SU-DHL-6 (cell line): ENCODE data around the gene CENPU.

ENCODE experiments used
- H2AFZ ChIP-seq: fragments of 200-600 bp; sonication (generic); 2 replicates; pipeline ENCODE4 v1.6.1; 2014; ENCODE audit warnings: low read depth, mild to moderate bottlenecking, moderate library complexity, mixed read lengths, antibody characterized with exemption, low read length; ENCODE audit not compliant: severe bottlenecking
- H3F3A ChIP-seq: fragments of 200-600 bp; shearing (Covaris generic); 2 replicates; pipeline ENCODE4 v1.6.0; 2016; ENCODE audit warnings: antibody characterized with exemption, mild to moderate bottlenecking; ENCODE audit not compliant: insufficient read depth
- H3K27ac ChIP-seq: fragments of 200-600 bp; sonication (generic); 2 replicates; pipeline ENCODE4 v1.5.1; 2016; ENCODE audit warnings: low read depth, mild to moderate bottlenecking, low read length, moderate library complexity, mixed read lengths
- H3K27me3 ChIP-seq: fragments of 200-600 bp; sonication (generic), shearing (Covaris generic); 2 replicates; pipeline ENCODE4 v1.6.0; 2014; ENCODE audit warnings: mild to moderate bottlenecking, low read length
- H3K36me3 ChIP-seq: fragments of 200-600 bp; sonication (generic); 2 replicates; pipeline ENCODE4 v1.6.1; 2014; ENCODE audit warnings: mild to moderate bottlenecking, low read length, mixed read lengths
- H3K4me2 ChIP-seq: fragments of 300-600, 200-600 bp; shearing (Covaris generic), sonication (generic); 2 replicates; pipeline ENCODE4 v1.6.0; 2014; ENCODE audit warnings: low read length, low read depth, mild to moderate bottlenecking; ENCODE audit not compliant: poor library complexity, severe bottlenecking
- H3K4me3 ChIP-seq: fragments of 200-600 bp; sonication (generic); 2 replicates; pipeline ENCODE4 v1.5.1; 2014; ENCODE audit warnings: antibody characterized with exemption, low read length, mild to moderate bottlenecking, mixed read lengths; ENCODE audit not compliant: insufficient read depth, poor library complexity, severe bottlenecking
- H3K79me2 ChIP-seq: fragments of 200-600 bp; sonication (generic); 2 replicates; pipeline ENCODE4 v1.6.1; 2014; ENCODE audit warnings: mild to moderate bottlenecking, low read length, moderate library complexity; ENCODE audit not compliant: insufficient read depth
- H3K9ac ChIP-seq: fragments of 200-600 bp; sonication (generic); 2 replicates; pipeline ENCODE4 v1.7.0; 2014; ENCODE audit warnings: mild to moderate bottlenecking, low read length
- H3K9me2 ChIP-seq: fragments of 200-600 bp; sonication (generic); replicated peaks from 2 replicates; pipeline ENCODE4 v1.6.1; 2014; ENCODE audit warnings: low read length; ENCODE audit not compliant: insufficient read depth
- H3K9me3 ChIP-seq: fragments of 200-600 bp; sonication (generic); 2 replicates; pipeline ENCODE4 v1.6.1; 2014; ENCODE audit warnings: low read length, mixed read lengths; ENCODE audit not compliant: insufficient read depth
- H4K20me1 ChIP-seq: fragments of 200-600 bp; sonication (generic); 2 replicates; pipeline ENCODE4 v1.6.1; 2014; ENCODE audit warnings: low read depth, mild to moderate bottlenecking, antibody characterized with exemption, low read length, moderate library complexity, mixed read lengths
- CTCF ChIP-seq: fragments of 200-600 bp; sonication (generic); IDR thresholded peaks from one replicate; pipeline ENCODE4 v1.5.1; 2017; ENCODE audit warnings: antibody characterized with exemption, mild to moderate bottlenecking, low read length, moderate library complexity; ENCODE audit not compliant: insufficient read depth, poor library complexity, severe bottlenecking
- EZH2phosphoT487 ChIP-seq: fragments of 200-600 bp; sonication (generic), shearing (Covaris generic); conservative IDR thresholded peaks from 2 replicates; pipeline ENCODE4 v1.6.1; 2018; ENCODE audit warnings: mild to moderate bottlenecking, antibody characterized with exemption, low read length, moderate library complexity, mixed read lengths

The CENPU gene

GRCh38 chr4:184755278-184755677 is 21.4 kb upstream of the CENPU start:
- no peaks in the 10 kb centered on the region for H3K27me3 ChIP-seq
- no peak overlapping the region for H3K9ac ChIP-seq
- TF ChIP-seq CTCF (no peak), EZH2phosphoT487 (no peak)
- H2AFZ ChIP-seq = no peak overlapping the region
- H3K27ac ChIP-seq = no peak overlapping the region
- H4K20me1 ChIP-seq = no peaks in the 10 kb centered on the region
- H3K9me2 ChIP-seq = no peaks in the 10 kb centered on the region
- no peaks in the 10 kb centered on the region for H3K79me2 ChIP-seq
- no peak overlapping the region for H3K4me2 ChIP-seq
- H3F3A ChIP-seq = no peaks in the 10 kb centered on the region
- no peak overlapping the region for H3K4me3 ChIP-seq
- H3K9me3 ChIP-seq = no peaks in the 10 kb centered on the region
- no peaks in the 10 kb centered on the region for H3K36me3 ChIP-seq

- H3K9ac ChIP-seq = no peak overlapping the region
- no peaks in the 10 kb centered on the region for H3K27me3 ChIP-seq
- H3K27ac ChIP-seq = no peak overlapping the region
- no peaks in the 10 kb centered on the region for H3K9me3 ChIP-seq
- H3K9me2 ChIP-seq = no peaks in the 10 kb centered on the region
- H3F3A ChIP-seq = no peaks in the 10 kb centered on the region
- TF ChIP-seq CTCF = no peak
- TF ChIP-seq EZH2phosphoT487 = no peak
- H4K20me1 ChIP-seq = no peaks in the 10 kb centered on the region
- no peaks in the 10 kb centered on the region for H3K36me3 ChIP-seq
- H3K79me2 ChIP-seq = no peaks in the 10 kb centered on the region
- no peak overlapping the region for H3K4me3 ChIP-seq
- H3K4me2 ChIP-seq = no peak overlapping the region
- H2AFZ ChIP-seq = no peak overlapping the region
Measured at GRCh38 chr4:184752496-184753275, 18.8 kb upstream of the CENPU start.

DNA sequence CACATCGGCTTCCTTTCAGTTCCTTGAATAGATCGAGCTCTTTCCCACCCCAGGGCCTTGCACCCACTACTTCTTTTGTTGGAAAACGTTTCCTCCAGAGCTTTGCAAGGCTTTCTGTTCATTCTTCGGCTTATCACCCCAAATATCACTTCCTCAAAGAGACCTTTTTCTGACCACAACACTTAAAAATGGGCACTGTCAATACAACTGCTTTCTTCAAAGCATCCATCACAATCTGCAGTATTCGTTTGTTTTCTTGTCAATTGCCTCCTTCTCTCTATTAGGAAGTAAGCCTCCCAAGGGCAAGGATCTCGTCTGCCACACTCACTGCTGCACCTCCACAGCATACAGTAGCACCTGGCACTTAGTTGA is 17.7 kb upstream of the CENPU start:
- Histone ChIP-seq H2AFZ (no peak overlapping the region), H3K9me3 (no peaks in the 10 kb centered on the region), H3F3A (no peaks in the 10 kb centered on the region), H3K9me2 (no peaks in the 10 kb centered on the region), H3K4me2 (no peak overlapping the region), H3K79me2 (no peaks in the 10 kb centered on the region), H4K20me1 (no peaks in the 10 kb centered on the region), H3K27ac (no peak overlapping the region), H3K9ac (no peak overlapping the region), H3K4me3 (no peak overlapping the region), H3K27me3 (no peaks in the 10 kb centered on the region), H3K36me3 (no peaks in the 10 kb centered on the region)
- TF ChIP-seq EZH2phosphoT487 (no peak), CTCF (no peak)
